ENCODE results near the gene CYP24A1. TPM values are rescaled to one million over a fixed set of nuclear protein-coding genes. Genes with fewer than 3 reads are reported as not detected.

CYP24A1 gene
- total and polyA plus RNA-seq, 2 of the 13 experiments (the other 11 are each of a cell fraction or from before 2014, with no cell fraction given), result 9.4 to 32.7 TPM

DNA sequence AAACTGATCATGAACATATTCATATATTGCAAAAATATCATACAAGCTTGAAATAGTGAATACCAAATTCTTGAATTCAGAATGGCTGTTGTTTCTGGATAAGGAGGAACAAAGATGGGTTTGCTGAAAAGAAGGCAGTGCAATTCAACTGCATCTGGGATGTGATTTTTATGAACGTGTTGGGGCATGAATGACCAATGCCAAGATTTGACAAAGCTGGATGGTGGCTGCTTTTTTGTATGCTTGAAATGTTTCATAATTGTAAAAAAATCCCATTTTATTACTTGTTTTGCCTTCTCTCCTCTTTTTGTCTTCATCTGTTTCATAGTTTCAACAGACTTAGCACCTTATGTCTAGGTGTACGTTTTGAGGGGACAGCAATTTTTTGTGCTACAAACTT, 66.6 kb downstream of the CYP24A1 start (continued):
- TF ChIP-seq SNAPC4 (CRISPR knock-in tag; IDR thresholded peaks at IDR 0.05), result peak; percentile 60; the same call in 1 of the 2 replicates

GRCh38 chr20:54106162-54106561, 67.6 kb downstream of the CYP24A1 start:
- DNase-seq (ENCODE audit: low spot score) (no peak), FAIRE-seq (no peak), ATAC-seq (no peak)
- no peak overlapping the region for H3K9ac ChIP-seq (ENCODE audit: insufficient read depth, low read depth, low read length)
- ChIA-PET POLR2A (interaction anchor here (0.9 to 11.5 kb wide), 10 partner anchors 11 to 512 kb away, joined by 3 to 287 read pairs (median 16); partner anchors contain the start of genes CYP24A1, PFDN4 and ZNF217), CTCF (ENCODE audit: low intra/inter-chr PET ratio, low total read pairs) (interaction anchor here (4.7 kb wide), 1 partner anchor 91 kb away, joined by 92 read pairs; no protein-coding TSS in a partner anchor)
- H3K4me2 ChIP-seq (ENCODE audit: low read depth, low read length), result no peak overlapping the region
- WGBS (ENCODE audit: low lambda C conversion rate), result 69% methylated on average over 4 of the region's 4 CpGs
- no peaks in the 10 kb centered on the region for H3K79me2 ChIP-seq (ENCODE audit: insufficient read depth, low read length)
- H3K9me3 ChIP-seq (ENCODE audit: low read length), result no peaks in the 10 kb centered on the region
- no peak overlapping the region for H3K4me3 ChIP-seq (replicated peaks in 1 of 3; ENCODE audit: insufficient read depth in 1 of 3, low read depth in 2 of 3, low read length in 3 of 3)
- no TSS peak for BruUV-seq (replicated peaks)
- in situ Hi-C loops (cut with HindIII; ENCODE audit: extremely low pct_ligation_motif_present, low pct_unique_long_range_greater_than_20kb), result no loop called here
- no peaks in the 10 kb centered on the region for H3K36me3 ChIP-seq (replicated peaks in 1 of 2; ENCODE audit: control insufficient read depth in 1 of 2, insufficient read depth in 2 of 2, low read length in 2 of 2)
- no peaks in the 10 kb centered on the region for H3K27me3 ChIP-seq (ENCODE audit: control insufficient read depth in 1 of 2, insufficient read depth in 2 of 2, low read length in 2 of 2)
- peak overlapping the region; percentile 91 for H3K27ac ChIP-seq (ENCODE audit: extremely low read length, insufficient read depth, low read length)
- no peaks in the 10 kb centered on the region for H4K20me1 ChIP-seq (ENCODE audit: insufficient read depth, low read length)
- intact Hi-C loops (cut with micrococcal nuclease; ENCODE audit: unreplicated experiment), result loop anchor here (10.0 kb wide), 1 partner anchor 531 kb away; no protein-coding TSS in a partner anchor
- H3K4me1 ChIP-seq (ENCODE audit: insufficient read depth, low read length), result peaks cover 97% of the 10 kb centered on the region
- no peak overlapping the region for H2AFZ ChIP-seq (ENCODE audit: low read length)
- TF ChIP-seq ZFP62 (CRISPR knock-in tag; IDR thresholded peaks at IDR 0.05) (no peak), ZFP36L2 (CRISPR knock-in tag; IDR thresholded peaks at IDR 0.05) (no peak), ZNF629 (CRISPR knock-in tag; conservative IDR thresholded peaks at IDR 0.05) (0 out of 2 replicates have a peak, but pooled peaks have one; percentile 14), SKIL (CRISPR knock-in tag; IDR thresholded peaks at IDR 0.05; ENCODE audit: borderline replicate concordance) (no peak), WIZ (CRISPR knock-in tag; IDR thresholded peaks at IDR 0.05) (no peak), IRF2 (CRISPR knock-in tag; IDR thresholded peaks at IDR 0.05) (no peak), ARNT2 (CRISPR knock-in tag; IDR thresholded peaks at IDR 0.05; ENCODE audit: low read depth) (no peak), ZNF367 (CRISPR knock-in tag; IDR thresholded peaks at IDR 0.05; ENCODE audit: borderline replicate concordance) (no peak), ISX (CRISPR knock-in tag; conservative IDR thresholded peaks at IDR 0.05) (no peak), SNAPC2 (CRISPR knock-in tag; IDR thresholded peaks at IDR 0.05) (no peak)
- TF ChIP-seq, protein P1, sequence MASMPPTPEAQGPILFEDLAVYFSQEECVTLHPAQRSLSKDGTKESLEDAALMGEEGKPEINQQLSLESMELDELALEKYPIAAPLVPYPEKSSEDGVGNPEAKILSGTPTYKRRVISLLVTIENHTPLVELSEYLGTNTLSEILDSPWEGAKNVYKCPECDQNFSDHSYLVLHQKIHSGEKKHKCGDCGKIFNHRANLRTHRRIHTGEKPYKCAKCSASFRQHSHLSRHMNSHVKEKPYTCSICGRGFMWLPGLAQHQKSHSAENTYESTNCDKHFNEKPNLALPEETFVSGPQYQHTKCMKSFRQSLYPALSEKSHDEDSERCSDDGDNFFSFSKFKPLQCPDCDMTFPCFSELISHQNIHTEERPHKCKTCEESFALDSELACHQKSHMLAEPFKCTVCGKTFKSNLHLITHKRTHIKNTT (CRISPR knock-in tag; IDR thresholded peaks at IDR 0.05), result no peak
- TF ChIP-seq, protein P2, sequence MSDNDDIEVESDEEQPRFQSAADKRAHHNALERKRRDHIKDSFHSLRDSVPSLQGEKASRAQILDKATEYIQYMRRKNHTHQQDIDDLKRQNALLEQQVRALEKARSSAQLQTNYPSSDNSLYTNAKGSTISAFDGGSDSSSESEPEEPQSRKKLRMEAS (IDR thresholded peaks at IDR 0.05), result peak; percentile 26; the same call in 1 of the 2 replicates
